ENCODE data around the gene SFRP5. TPM values are rescaled to one million over a fixed set of nuclear protein-coding genes. Genes with fewer than 3 reads are reported as not detected.

SFRP5 gene
- total RNA-seq, 1 donor from 2014 or later = not detected

DNA sequence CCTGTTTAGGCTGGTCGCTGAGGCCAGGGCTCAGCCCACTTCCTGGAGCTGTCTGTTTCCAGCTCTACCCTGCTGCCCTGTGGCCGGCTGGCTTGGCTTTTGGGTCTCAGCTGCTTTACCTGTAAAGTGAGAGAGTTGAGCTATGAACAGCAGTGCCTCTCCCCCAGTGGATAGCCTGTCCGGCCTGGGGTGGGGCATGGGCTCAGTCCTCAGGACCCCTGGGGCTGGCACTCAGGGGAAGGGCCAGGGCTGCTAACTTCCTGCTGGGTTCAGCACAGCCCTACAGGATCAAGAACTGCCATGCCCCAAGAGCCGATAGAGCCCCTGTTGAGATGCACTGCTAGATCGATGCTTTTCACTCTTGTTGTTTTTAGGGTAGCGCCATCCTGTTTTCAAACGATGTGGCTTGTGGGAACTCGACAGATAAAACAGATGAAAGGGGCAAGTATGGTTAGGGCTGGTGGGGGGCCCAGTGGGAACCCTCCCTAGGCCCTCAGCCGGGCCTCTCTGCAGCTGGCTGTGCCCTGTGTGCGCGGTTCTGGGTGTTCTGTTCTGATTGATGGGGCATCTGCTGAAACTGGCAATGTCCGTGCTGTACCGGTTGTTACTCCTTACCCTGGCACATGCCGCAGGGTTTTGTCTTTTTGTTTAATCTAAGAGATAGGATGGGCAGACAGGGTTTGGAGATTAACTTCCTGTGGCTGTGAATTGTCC is 10.0 kb upstream of the SFRP5 start:
- no peak overlapping the region for H3K27ac Mint-ChIP-seq
- no peaks in the 10 kb centered on the region for H3K36me3 Mint-ChIP-seq (ENCODE audit: low read depth)
- peaks cover 8% of the 10 kb centered on the region for H3K4me1 Mint-ChIP-seq (ENCODE audit: low read depth)
- peaks cover 2% of the 10 kb centered on the region for H3K27me3 Mint-ChIP-seq (ENCODE audit: insufficient read depth)
- H3K9me3 Mint-ChIP-seq = no peaks in the 10 kb centered on the region
- no peak overlapping the region for H3K4me3 Mint-ChIP-seq
- DNase-seq (ENCODE audit: low spot score) = no peak
- intact Hi-C loops (cut with micrococcal nuclease) = no loop called here

DNA sequence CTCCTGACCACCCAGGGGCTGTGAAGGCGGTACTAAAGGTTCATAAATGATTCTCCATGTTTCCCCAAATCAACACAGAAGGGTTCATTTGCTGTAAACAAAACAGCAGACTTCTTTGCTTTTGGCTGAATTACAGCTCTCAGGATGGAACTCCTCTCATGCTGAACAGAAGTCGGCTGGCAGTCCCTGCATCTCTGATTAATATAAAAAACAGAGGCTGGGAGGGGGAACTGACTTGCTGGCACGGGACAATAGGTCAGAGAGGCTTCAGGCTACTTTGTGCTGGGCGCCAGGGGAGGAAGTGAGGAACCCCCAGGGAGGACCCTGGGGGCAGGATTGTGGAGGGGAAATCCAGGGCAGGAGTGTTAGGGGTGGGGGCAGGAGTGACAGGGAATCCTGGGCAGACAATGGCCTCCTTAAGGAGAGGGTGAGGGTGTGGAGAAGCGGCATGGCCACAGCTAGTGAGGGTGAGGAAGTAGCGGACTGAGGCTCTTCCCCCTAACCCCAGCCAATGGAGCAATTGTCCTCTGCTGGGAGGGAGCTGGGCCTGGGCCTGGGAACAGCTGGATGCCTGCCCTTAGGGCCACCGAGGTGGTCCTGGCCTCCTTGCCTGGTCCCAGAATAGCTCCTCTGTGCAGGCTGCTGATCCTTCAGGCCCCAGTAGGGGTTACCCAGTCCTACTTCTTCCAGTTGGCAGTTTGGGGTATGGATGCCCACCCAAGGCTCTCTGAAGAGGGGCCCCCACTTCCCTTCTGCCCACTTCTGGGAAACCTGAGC is 9.2 kb upstream of the SFRP5 start:
- H3K27ac Mint-ChIP-seq = no peak overlapping the region
- no peaks in the 10 kb centered on the region for H3K36me3 Mint-ChIP-seq (ENCODE audit: low read depth)
- intact Hi-C loops (cut with micrococcal nuclease) = no loop called here
- H3K4me1 Mint-ChIP-seq (ENCODE audit: low read depth) = peaks cover 8% of the 10 kb centered on the region
- H3K27me3 Mint-ChIP-seq (ENCODE audit: insufficient read depth) = peaks cover 2% of the 10 kb centered on the region
- H3K4me3 Mint-ChIP-seq = no peak overlapping the region
- DNase-seq (ENCODE audit: low spot score) = no peak
- no peaks in the 10 kb centered on the region for H3K9me3 Mint-ChIP-seq

DNA sequence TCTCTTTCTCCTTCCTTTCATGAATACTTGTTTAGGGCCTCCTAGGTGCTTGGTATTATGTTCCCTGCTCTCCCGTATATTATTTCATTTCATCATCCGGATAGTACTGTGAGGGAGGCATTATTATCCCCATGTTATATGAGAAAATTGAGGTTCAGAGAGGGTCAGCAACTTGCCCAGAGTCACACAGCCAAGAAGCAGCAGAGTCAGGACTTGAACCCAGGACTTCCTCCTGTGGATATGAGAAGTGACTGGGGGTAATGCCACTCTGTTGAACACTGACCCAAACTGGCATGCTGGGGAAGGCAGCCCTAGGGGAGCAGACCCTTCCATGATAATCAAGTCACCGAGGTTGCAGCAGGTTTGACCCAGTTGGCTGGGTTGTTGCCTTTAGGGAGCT is 8.2 kb upstream of the SFRP5 start:
- H3K9me3 Mint-ChIP-seq = no peaks in the 10 kb centered on the region
- H3K4me3 Mint-ChIP-seq = no peak overlapping the region
- H3K27me3 Mint-ChIP-seq (ENCODE audit: insufficient read depth) = peaks cover 2% of the 10 kb centered on the region
- no peak for DNase-seq (ENCODE audit: low spot score)
- no peak overlapping the region for H3K27ac Mint-ChIP-seq
- H3K36me3 Mint-ChIP-seq (ENCODE audit: low read depth) = no peaks in the 10 kb centered on the region
- peaks cover 8% of the 10 kb centered on the region for H3K4me1 Mint-ChIP-seq (ENCODE audit: low read depth)
- intact Hi-C loops (cut with micrococcal nuclease) = no loop called here

DNA sequence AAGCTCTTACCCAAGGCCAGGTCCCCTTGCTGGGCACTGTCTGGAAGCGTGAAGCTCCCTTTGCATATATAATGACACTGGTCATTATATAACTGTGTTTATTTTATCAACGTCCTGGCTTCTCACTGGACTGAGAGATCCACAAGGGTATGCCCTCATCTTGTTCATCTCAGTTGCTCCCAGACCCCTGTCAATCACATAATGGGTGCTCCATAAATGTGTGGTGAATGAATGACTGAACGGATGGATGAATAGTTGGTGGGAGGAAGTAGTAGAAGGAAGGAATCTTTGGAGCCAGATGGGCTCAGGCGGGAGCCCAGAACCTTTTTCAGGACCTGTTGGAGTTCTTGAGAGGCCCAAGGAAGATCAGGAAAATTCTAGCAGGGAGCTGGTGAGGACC is 7.7 kb upstream of the SFRP5 start:
- no peak overlapping the region for H3K27ac Mint-ChIP-seq
- H3K4me3 Mint-ChIP-seq = no peak overlapping the region
- H3K27me3 Mint-ChIP-seq (ENCODE audit: insufficient read depth) = peaks cover 2% of the 10 kb centered on the region
- intact Hi-C loops (cut with micrococcal nuclease) = no loop called here
- no peak for DNase-seq (ENCODE audit: low spot score)
- H3K4me1 Mint-ChIP-seq (ENCODE audit: low read depth) = peaks cover 8% of the 10 kb centered on the region
- H3K9me3 Mint-ChIP-seq = no peaks in the 10 kb centered on the region
- no peaks in the 10 kb centered on the region for H3K36me3 Mint-ChIP-seq (ENCODE audit: low read depth)

DNA sequence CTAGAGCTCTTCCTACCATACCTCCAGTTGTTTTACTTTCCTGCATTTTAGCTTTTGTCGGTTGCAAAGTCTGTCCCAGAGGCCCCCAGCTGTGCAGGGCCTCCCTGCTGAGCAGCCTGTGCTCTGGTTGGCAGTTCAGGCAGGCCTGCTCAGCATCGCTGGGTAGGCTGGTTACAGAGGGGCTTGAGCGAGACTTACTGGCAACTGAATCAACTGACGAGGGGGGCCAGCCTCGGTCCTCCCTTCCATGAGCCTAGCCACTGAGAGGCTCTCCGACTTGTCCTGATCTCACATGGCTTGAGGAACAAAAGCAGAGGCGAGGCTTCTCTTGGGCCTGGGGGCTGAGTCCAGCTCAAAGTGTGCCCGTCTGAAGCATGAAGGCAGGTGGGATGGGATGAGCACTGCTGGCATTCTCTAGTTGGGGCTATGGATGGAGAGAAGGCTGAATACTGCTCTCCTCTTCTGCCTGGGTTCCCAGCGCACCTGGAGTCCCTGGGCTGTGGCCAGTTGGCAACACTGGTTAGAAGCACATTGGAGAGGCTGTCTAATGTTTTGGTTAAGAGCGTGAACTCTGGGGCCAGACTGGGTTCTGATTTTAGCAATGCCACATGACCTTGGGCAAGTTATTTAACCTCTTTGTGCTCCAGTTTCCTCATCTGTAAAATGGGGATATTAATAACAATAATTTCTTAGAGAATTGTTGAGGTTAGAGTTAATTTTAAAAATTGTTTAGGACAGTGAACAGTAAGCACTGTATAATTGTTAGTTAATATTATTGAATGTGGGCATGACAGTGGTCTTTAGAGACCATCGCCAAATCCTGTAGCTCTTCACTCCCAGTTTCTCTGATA is 6.9 kb upstream of the SFRP5 start:
- H3K4me1 Mint-ChIP-seq (ENCODE audit: low read depth) = peaks cover 8% of the 10 kb centered on the region
- H3K27ac Mint-ChIP-seq = no peak overlapping the region
- intact Hi-C loops (cut with micrococcal nuclease) = no loop called here
- no peaks in the 10 kb centered on the region for H3K9me3 Mint-ChIP-seq
- H3K36me3 Mint-ChIP-seq (ENCODE audit: low read depth) = no peaks in the 10 kb centered on the region
- H3K4me3 Mint-ChIP-seq = no peak overlapping the region
- H3K27me3 Mint-ChIP-seq (ENCODE audit: insufficient read depth) = peaks cover 2% of the 10 kb centered on the region
- DNase-seq (ENCODE audit: low spot score) = no peak

DNA sequence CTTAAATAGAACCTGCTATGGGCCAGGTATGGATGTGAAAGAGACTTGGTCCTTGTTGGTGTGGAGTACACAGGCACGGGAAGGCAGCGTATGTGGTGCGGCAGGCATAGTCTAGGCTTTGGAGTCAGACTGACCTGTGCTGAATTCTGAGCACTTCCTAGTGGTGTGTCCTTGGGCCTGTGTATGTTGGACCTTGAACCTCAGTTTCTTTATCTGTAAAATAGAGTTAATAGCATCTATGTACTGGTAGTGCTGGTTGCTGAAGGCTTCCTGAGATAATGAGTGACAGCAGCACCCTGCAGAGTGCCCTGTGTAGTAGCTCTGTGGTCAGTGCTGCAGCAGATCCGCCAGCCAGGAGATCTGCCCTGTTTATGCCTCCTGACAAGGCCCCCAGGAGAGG is 5.3 kb upstream of the SFRP5 start:
- peaks cover 11% of the 10 kb centered on the region for H3K4me1 Mint-ChIP-seq (ENCODE audit: low read depth)
- H3K27me3 Mint-ChIP-seq (ENCODE audit: insufficient read depth) = peaks cover 13% of the 10 kb centered on the region
- intact Hi-C loops (cut with micrococcal nuclease) = no loop called here
- peaks cover 2% of the 10 kb centered on the region for H3K36me3 Mint-ChIP-seq (ENCODE audit: low read depth)
- no peak overlapping the region for H3K27ac Mint-ChIP-seq
- no peaks in the 10 kb centered on the region for H3K9me3 Mint-ChIP-seq
- no peak overlapping the region for H3K4me3 Mint-ChIP-seq
- no peak for DNase-seq (ENCODE audit: low spot score)

DNA sequence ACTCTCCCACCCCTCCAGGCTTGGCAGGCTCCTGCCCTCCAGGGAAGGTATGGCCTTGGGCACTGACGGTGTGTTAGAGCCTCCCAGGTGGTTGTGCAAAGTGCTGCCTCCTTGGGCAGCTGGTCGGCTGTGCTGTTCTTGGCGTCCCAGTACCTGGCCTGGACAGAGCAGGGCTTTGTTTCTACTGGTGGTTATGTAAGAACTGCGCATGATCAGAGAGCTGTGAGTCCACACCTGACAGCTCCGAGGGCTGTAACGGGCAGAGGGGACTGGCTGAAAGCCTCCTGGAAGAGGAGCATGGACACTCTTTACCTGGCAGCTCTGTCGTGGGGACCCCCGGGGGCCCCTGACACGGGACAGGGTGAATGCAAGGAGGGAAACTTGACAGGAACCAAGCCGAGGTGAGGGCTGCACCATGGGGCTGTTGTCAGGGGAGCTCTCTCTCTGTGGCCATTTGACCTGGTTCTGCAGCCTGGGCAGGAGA is 3.1 kb upstream of the SFRP5 start:
- peaks cover 3% of the 10 kb centered on the region for H3K36me3 Mint-ChIP-seq (ENCODE audit: low read depth)
- DNase-seq (ENCODE audit: low spot score) = no peak
- peaks cover 5% of the 10 kb centered on the region for H3K4me1 Mint-ChIP-seq (ENCODE audit: low read depth)
- H3K27me3 Mint-ChIP-seq (ENCODE audit: insufficient read depth) = peaks cover 28% of the 10 kb centered on the region
- H3K4me3 Mint-ChIP-seq = no peak overlapping the region
- no peaks in the 10 kb centered on the region for H3K9me3 Mint-ChIP-seq
- intact Hi-C loops (cut with micrococcal nuclease) = no loop called here
- no peak overlapping the region for H3K27ac Mint-ChIP-seq

DNA sequence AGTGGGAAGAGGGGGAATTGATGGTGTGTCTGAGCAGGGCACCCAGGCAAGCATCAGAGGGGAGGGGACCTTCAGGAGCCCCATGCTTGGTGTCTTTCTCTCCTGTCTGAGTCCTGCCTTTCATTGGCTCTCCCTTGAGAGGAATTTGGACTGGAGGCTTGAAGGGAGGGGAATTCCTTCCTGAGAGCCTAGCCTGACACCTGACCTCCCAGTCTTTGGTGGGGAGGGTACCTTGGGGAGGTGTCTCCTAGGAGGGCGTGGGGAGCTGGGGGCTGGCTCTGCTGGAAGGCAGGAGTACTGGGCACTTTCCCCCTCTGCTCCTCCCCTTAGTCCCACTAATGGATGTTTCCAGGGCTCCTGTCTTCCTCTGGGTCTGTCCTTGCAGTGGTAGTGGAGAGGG is 1.3 kb upstream of the SFRP5 start:
- no peak overlapping the region for H3K27ac Mint-ChIP-seq
- peaks cover 34% of the 10 kb centered on the region for H3K27me3 Mint-ChIP-seq (ENCODE audit: insufficient read depth)
- intact Hi-C loops (cut with micrococcal nuclease) = no loop called here
- H3K9me3 Mint-ChIP-seq = no peaks in the 10 kb centered on the region
- DNase-seq (ENCODE audit: low spot score) = no peak
- H3K4me3 Mint-ChIP-seq = no peak overlapping the region
- peaks cover 3% of the 10 kb centered on the region for H3K36me3 Mint-ChIP-seq (ENCODE audit: low read depth)
- peaks cover 5% of the 10 kb centered on the region for H3K4me1 Mint-ChIP-seq (ENCODE audit: low read depth)

DNA sequence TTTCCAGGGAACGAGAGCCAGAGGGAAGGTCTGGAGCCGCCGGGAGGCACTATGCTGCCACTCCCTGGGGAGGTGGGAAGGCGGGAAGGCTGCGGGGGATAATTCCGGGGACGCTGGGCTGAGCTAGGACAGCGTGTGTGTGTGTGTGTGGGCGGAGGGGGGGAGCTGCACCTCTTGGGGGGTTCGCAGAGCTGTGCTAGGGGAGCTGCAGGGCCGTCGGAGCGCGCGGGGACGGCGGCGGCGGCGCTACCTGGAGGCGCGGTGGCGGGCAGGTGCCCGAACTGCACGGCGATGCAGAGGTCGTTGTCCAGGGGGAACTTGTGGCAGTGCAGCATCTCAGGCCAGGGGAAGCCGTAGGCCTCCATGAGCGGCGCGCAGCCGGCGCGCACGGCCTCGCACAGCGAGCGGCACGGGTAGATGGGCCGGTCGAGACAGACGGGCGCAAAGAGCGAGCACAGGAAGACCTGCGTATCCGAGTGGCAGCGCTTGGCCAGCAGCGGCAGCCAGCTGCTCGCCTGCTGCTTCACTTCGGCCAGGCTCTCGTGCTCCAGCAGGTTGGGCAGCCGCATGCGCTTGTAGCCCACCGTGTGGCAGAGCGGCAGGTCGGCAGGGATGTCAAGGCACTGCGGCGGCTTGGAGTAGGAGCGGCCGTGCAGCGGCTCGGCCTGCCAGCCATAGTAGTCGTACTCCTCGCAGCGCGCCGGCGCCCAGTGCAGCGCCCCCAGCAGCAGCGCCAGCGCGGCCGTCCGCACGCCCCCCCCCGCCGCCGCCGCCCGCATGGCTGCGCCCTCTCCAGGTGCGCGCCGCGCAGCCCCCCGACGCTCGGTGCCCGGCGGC is 526 bp downstream of the SFRP5 start:
- H3K27ac Mint-ChIP-seq = no peak overlapping the region
- intact Hi-C loops (cut with micrococcal nuclease) = no loop called here
- H3K27me3 Mint-ChIP-seq (ENCODE audit: insufficient read depth) = peaks cover 31% of the 10 kb centered on the region
- H3K9me3 Mint-ChIP-seq = no peaks in the 10 kb centered on the region
- peaks cover 3% of the 10 kb centered on the region for H3K36me3 Mint-ChIP-seq (ENCODE audit: low read depth)
- no peak for DNase-seq (ENCODE audit: low spot score)
- H3K4me1 Mint-ChIP-seq (ENCODE audit: low read depth) = peaks cover 5% of the 10 kb centered on the region
- no peak overlapping the region for H3K4me3 Mint-ChIP-seq

DNA sequence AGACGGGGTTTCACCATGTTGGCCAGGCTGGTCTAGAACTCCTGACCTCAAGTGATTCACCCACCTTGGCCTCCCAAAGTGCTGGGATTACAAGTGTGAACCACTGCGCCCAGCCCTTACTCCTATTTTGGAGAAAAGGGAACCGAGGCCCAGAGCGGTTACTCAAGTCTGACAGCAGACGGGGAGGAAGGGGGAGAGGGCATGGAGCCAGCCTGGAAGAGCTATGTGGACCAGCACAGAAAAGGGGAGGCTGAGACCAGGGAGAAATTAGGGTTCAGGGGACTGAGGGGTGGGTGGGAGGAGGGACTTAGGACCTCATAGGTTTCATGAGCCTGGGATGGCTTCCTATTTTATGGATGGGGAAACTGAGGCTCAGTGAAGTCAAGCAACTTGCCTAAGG is 1.5 kb downstream of the SFRP5 start:
- H3K4me1 Mint-ChIP-seq (ENCODE audit: low read depth) = peaks cover 5% of the 10 kb centered on the region
- H3K27me3 Mint-ChIP-seq (ENCODE audit: insufficient read depth) = peaks cover 31% of the 10 kb centered on the region
- H3K27ac Mint-ChIP-seq = no peak overlapping the region
- intact Hi-C loops (cut with micrococcal nuclease) = no loop called here
- no peak for DNase-seq (ENCODE audit: low spot score)
- H3K4me3 Mint-ChIP-seq = no peak overlapping the region
- no peaks in the 10 kb centered on the region for H3K9me3 Mint-ChIP-seq
- peaks cover 3% of the 10 kb centered on the region for H3K36me3 Mint-ChIP-seq (ENCODE audit: low read depth)

DNA sequence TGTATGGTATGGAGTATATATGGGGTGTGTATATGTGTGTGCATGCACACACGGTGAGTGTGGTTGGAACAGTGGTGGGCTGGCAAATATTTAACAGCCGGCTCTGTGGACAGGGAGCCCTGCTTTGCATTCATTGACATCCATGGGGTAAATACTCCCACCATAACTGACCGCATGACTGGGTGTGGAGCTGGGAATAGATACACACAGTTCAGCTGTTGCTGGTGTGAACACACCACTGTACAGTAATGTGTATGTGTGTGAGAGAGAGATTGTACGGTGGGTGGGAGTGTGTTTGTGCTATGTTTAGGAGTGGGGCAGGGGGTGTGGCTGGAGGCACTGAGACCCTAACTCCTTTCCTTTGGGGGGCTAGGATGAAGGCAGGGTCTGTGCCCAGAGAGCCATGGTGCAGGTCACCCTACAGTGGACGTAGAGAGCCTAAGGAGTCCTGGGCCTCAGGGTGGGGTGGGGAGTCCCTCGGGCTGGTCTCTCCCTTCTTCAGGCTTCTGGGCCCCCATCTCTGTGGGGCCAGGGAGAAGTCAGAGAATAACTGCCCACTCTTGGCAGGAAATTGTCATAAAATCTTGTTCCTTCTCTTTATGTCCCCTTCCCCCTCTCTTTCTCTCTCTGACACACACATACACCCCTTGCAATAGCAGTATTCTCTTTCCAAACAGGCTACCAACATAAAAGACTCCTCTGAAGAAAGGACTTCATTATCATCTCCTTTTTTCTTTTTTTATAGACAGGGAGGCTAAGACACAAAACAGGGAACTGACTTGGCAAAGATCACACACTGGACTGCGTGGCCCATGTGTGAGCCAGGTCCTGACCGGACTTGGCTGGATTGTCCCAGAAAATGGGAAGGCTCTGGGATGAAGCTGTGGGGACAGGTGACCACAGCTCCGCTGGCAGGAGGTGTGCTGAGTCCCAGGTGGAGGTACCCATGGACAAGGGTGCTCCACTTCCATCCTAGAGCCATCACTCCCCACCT is 3.2 kb downstream of the SFRP5 start:
- Mint-ChIP-seq H3K27me3 (ENCODE audit: insufficient read depth) (peaks cover 31% of the 10 kb centered on the region), H3K9me3 (no peaks in the 10 kb centered on the region), H3K36me3 (ENCODE audit: low read depth) (peaks cover 6% of the 10 kb centered on the region), H3K27ac (no peak overlapping the region), H3K4me1 (ENCODE audit: low read depth) (peaks cover 5% of the 10 kb centered on the region), H3K4me3 (no peak overlapping the region)
- no peak for DNase-seq (ENCODE audit: low spot score)
- intact Hi-C loops (cut with micrococcal nuclease) = no loop called here
